ENCODE measurements around the gene TMPRSS6. TPM values are rescaled to one million over a fixed set of nuclear protein-coding genes. Genes with fewer than 3 reads are reported as not detected.

Gene TMPRSS6
- total and polyA plus RNA-seq, 9 donors = 0.04 to 2.4 (median 0.33) TPM; not detected in 6

- H3K4me1 ChIP-seq (ENCODE audit: insufficient read depth) = peaks cover 8% of the 10 kb centered on the region
These were observed 45.0 kb downstream of the TMPRSS6 start for GRCh38 chr22:37064553-37064952.

DNA sequence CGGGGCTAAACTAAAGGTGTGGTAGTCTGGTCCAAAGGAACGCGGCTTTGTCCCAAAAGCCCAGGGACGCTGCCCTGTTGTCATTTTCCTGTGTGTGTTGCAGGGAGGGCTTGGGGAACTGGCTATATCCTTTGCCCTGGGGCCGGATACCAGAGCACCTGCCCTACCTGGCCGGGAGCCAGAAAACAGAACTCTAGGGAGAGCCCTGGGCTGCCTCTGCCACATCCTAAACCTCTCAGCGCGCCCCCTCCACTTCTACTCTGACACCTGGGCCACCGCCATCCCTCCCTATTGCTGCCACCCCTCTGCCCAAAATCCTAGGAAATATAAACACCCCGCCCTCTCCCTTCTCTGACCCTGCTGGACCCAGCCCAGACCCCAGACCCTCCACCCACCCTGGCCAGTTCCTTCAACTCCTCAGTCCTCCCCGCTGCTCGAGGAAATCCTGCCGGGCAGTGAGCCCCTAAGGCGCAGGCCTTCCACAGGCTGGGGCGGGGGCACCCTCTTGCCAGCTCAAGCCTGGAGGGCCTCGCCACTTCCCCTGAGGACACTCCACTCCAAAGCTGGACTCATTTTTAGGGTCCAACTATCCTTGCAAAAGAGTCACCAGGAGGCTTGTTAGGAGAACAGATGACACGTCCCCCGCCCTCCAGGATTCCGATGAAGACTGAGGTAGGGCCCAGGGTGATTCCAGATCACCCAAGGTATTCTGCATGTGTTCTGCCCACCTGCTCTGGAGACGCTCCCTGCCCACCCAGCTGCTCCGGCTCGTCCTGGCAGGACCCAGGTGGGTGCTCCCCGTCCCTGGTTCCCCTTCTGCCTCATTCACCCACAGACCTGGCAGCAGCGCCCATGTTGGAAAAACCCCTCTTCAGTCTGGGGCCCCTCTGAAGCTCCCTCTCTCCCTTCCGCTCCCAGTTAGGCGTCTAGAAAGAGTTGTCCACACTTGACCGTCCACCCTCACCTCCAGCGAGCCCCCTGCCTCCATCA is 45.8 kb downstream of the TMPRSS6 start:
- H3K9me3 ChIP-seq = no peaks in the 10 kb centered on the region
- WGBS, 3 donors = 88 to 89% (median 88%) methylated on average over 28 of the region's 28 CpGs
- TF ChIP-seq, protein P1, sequence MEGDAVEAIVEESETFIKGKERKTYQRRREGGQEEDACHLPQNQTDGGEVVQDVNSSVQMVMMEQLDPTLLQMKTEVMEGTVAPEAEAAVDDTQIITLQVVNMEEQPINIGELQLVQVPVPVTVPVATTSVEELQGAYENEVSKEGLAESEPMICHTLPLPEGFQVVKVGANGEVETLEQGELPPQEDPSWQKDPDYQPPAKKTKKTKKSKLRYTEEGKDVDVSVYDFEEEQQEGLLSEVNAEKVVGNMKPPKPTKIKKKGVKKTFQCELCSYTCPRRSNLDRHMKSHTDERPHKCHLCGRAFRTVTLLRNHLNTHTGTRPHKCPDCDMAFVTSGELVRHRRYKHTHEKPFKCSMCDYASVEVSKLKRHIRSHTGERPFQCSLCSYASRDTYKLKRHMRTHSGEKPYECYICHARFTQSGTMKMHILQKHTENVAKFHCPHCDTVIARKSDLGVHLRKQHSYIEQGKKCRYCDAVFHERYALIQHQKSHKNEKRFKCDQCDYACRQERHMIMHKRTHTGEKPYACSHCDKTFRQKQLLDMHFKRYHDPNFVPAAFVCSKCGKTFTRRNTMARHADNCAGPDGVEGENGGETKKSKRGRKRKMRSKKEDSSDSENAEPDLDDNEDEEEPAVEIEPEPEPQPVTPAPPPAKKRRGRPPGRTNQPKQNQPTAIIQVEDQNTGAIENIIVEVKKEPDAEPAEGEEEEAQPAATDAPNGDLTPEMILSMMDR (IDR thresholded peaks at IDR 0.05) = no peak
- no peak for TF ChIP-seq POLR2A (IDR thresholded peaks at IDR 0.05)
- no peak for TF ChIP-seq EP300 (IDR thresholded peaks at IDR 0.05)

More at GRCh38 chr22:37064553-37064952, 45.0 kb downstream of the TMPRSS6 start:
- no peak overlapping the region for H3K27ac ChIP-seq
- no peak for TF ChIP-seq EP300 (IDR thresholded peaks at IDR 0.05)
- TF ChIP-seq, protein P1 (IDR thresholded peaks at IDR 0.05) = no peak
- no peak for TF ChIP-seq POLR2A (IDR thresholded peaks at IDR 0.05)
- no peaks in the 10 kb centered on the region for H3K9me3 ChIP-seq
- DNase-seq = no peak
- H3K27me3 ChIP-seq = no peaks in the 10 kb centered on the region
- WGBS, 3 donors = 86 to 88% (median 87%) methylated on average over 11 of the region's 11 CpGs
- no peak overlapping the region for H3K4me3 ChIP-seq
- no peaks in the 10 kb centered on the region for H3K36me3 ChIP-seq
- intact Hi-C loops (cut with DNase I) = no loop called here

DNA sequence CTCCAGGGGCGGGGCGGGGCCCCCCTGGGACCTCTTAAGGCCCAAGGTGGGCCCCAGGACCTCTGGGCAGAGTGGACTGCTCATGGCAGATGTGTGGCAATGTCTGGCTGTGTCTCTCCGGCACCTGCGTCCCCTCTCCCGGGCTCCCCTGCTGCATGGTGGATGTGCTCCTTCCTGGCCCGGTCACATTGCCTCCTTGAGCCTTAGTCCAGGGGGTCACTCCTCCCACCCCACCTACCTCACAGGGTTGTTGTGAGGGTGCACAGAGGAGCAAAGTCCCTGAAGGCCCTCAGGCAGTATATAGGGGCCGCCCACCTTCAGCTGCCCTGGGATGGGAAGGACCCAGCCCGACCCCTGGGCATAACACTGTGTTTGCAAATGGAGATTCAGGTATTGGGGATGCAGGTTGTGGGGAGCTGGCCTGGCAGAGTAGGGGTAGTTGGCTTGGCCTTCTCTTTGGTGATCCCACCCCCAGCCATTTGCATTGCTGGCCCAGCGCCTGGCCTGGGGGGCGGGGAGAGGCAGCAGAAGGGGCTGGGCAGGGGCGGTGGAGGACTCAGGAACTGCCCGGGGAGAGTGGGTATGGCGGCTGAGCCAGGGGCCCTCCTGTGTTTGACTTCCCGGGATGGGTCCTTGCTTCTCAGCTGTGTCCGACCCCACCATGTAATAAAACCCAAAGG is 46.7 kb downstream of the TMPRSS6 start:
- peaks cover 8% of the 10 kb centered on the region for H3K4me1 ChIP-seq (ENCODE audit: insufficient read depth)
- 86 to 91% (median 88%) methylated on average over 15 of the region's 15 CpGs for WGBS, 3 donors

More for the DNA sequence above, 45.8 kb downstream of the TMPRSS6 start:
- intact Hi-C loops (cut with DNase I) = no loop called here
- H3K27ac ChIP-seq = no peak overlapping the region
- H3K4me1 ChIP-seq (ENCODE audit: insufficient read depth) = peaks cover 8% of the 10 kb centered on the region
- H3K4me3 ChIP-seq = no peak overlapping the region
- no peaks in the 10 kb centered on the region for H3K27me3 ChIP-seq
- DNase-seq = no peak
- no peaks in the 10 kb centered on the region for H3K36me3 ChIP-seq

DNA sequence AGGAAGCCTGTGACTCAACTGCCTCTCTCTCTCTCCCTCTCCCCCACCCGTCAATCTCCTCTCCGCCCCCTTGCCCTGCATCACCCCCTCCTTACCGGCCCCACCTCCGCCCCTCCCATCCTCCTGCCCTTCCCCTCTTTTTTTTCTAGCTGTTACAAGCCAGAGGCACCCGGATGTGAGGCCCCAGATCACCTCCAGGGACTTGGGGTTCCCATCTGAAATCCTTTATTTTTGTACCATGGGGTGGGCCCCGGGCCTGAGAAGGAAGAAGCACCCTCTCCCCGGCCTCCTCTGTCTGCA is 47.2 kb downstream of the TMPRSS6 start:
- intact Hi-C loops (cut with DNase I) = no loop called here
- WGBS, 3 donors = 54 to 70% (median 67%) methylated on average over 7 of the region's 7 CpGs
- TF ChIP-seq, protein P1 (IDR thresholded peaks at IDR 0.05) = no peak
- TF ChIP-seq POLR2A (IDR thresholded peaks at IDR 0.05) = no peak
- TF ChIP-seq EP300 (IDR thresholded peaks at IDR 0.05) = no peak

More for the DNA sequence above, 46.7 kb downstream of the TMPRSS6 start:
- no peak overlapping the region for H3K4me3 ChIP-seq
- H3K27me3 ChIP-seq = no peaks in the 10 kb centered on the region
- no peaks in the 10 kb centered on the region for H3K36me3 ChIP-seq
- TF ChIP-seq, protein P1 (IDR thresholded peaks at IDR 0.05) = no peak
- TF ChIP-seq POLR2A (IDR thresholded peaks at IDR 0.05) (no peak), EP300 (IDR thresholded peaks at IDR 0.05) (no peak)
- no peaks in the 10 kb centered on the region for H3K9me3 ChIP-seq
- intact Hi-C loops (cut with DNase I) = no loop called here
- no peak for DNase-seq
- H3K27ac ChIP-seq = no peak overlapping the region

More for the DNA sequence above, 47.2 kb downstream of the TMPRSS6 start:
- Histone ChIP-seq H3K4me1 (ENCODE audit: insufficient read depth) (peaks cover 8% of the 10 kb centered on the region), H3K27me3 (no peaks in the 10 kb centered on the region), H3K27ac (no peak overlapping the region), H3K36me3 (no peaks in the 10 kb centered on the region), H3K4me3 (no peak overlapping the region), H3K9me3 (no peaks in the 10 kb centered on the region)
- no peak for DNase-seq
